Activated CD8-positive, alpha-beta memory T cell treated with anti-CD3 and anti-CD28 coated beads for 36 hours (primary cell): ENCODE measurements around the gene OXTR. TPM values are rescaled to one million over a fixed set of nuclear protein-coding genes. Genes with fewer than 3 reads are reported as not detected.

Experiments
- CTCF ChIA-PET: fragments of 350-600 bp; sonication (Branson Sonifier 250); formaldehyde crosslinking; loops from one replicate; lab custom pipeline; 2021; ENCODE audit warnings: antibody characterized with exemption; lab: Charles Lee
- POLR2A ChIA-PET: fragments of 350-600 bp; sonication (Branson Sonifier 250); formaldehyde crosslinking; loops from one replicate; lab custom pipeline; 2021; ENCODE audit warnings: antibody characterized with exemption; lab: Charles Lee
- total RNA-seq, 2 experiments: library from RNA; stranded (reverse); gene quantifications; one replicate each; pipeline ENCODE4 v1.2.3, GENCODE V29; 2021

Gene OXTR
- total RNA-seq, 2 experiments from 2014 or later: 0.73 to 1.0 TPM

- POLR2A ChIA-PET: no interaction called here
- CTCF ChIA-PET: interaction anchor here (1.1 kb wide), 1 partner anchor 24 kb away, joined by 3 read pairs; the partner anchor contains the start of gene OXTR
Measured at GRCh38 chr3:8745619-8746370, 23.6 kb downstream of the OXTR start.

GRCh38 chr3:8743911-8744310, 25.5 kb downstream of the OXTR start:
- ChIA-PET POLR2A (no interaction called here), CTCF (no interaction called here)

- ChIA-PET POLR2A (no interaction called here), CTCF (no interaction called here)
Measured at GRCh38 chr3:8743021-8743601, 26.3 kb downstream of the OXTR start.

DNA sequence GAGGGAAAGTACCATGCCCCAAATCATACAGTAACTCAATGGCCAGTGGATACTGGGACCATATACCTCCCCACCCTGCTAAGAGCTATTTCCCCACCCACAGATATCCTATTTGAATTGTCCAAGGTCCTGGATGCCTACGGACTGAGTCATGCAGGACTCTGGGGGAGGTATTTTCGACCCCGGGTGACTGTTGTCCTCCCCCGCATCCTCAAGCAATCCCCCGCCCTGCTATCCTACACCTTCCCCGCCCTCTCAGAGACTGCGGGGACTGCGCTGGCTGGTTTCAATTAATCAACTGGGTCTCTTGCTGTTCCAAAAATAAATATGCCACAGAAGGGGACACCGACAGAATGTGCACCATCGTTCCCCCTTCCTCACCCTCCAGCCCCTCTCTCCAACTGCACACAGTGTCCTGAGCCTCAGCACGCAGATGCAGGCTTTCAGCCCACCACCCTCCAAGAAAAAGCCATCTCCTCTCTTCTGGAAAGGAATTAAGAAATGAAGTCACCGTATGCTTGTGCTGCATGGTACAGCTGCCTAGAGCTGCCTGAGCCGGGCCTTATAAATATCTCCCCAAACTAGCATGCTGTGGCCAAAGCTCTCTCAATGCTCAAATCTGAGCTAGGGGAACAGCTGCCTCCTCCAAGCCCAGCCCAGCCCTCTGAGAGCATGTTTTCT, 27.7 kb downstream of the OXTR start:
- CTCF ChIA-PET: no interaction called here

DNA sequence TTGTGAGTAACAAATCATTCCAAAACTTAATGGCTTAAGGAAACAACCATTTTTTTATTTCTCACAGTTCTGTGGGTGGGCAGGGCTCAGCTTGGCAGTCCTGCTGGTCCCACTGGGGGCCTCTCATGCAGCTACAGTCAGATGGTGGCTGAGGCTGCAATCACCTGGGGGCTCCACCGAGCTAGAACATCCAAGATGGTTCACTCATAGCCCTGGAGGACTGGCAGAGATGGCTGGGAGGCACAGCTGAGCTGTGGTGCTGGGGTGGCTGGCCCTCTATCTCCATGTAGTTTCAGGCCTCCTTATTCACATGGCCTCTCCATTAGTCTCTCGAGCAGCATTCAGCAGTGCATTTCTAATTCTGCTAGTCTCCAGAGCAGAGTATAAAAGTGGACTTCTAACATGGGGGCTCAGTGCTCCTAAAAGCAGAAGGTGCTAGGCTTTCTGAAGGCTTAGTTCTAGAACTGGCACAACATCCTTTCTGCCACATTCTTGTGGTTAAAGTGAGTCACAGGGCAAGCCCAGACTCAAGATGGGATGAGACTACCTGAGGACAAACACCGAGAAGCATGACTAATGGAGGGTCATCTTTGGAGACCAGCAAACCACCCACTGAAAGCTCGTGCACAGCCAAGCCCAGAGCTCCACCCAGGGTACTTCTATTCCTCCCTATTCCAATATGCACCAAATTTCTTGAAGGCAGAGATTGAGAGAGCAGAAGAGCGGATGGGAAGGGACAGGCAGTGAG, 29.5 kb downstream of the OXTR start:
- POLR2A ChIA-PET: no interaction called here
- CTCF ChIA-PET: interaction anchor here (1.3 kb wide), 1 partner anchor 30 kb away, joined by 4 read pairs; the partner anchor contains the start of gene OXTR

More for the DNA sequence above, 27.7 kb downstream of the OXTR start:
- POLR2A ChIA-PET: no interaction called here

GRCh38 chr3:8738639-8739038, 30.8 kb downstream of the OXTR start:
- ChIA-PET CTCF (no interaction called here), POLR2A (no interaction called here)

DNA sequence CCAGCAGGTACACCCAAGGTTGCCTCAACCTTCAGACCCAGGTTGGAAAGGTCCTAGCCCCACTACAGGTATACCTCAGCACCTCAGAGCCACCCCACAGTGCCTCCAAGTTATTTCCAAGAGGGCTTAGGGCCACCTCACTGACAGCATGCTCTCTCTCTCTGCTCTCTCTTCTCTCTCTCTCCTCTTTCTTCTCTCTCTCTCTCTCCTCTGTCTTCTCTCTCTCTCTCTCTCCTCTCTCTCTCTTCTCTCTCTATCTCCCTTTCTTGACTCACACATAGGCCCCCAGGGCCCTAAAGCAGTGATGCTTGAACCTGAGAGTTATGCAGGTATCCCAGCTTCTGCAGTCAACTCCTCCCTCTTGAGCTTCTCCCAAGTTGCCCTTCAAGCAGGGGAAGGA, 31.6 kb downstream of the OXTR start:
- POLR2A ChIA-PET: no interaction called here
- CTCF ChIA-PET: no interaction called here

- ChIA-PET CTCF (no interaction called here), POLR2A (no interaction called here)
Measured at GRCh38 chr3:8737301-8737700, 32.1 kb downstream of the OXTR start.

- POLR2A ChIA-PET: no interaction called here
- CTCF ChIA-PET: no interaction called here
Measured at GRCh38 chr3:8736436-8736835, 33.0 kb downstream of the OXTR start.

GRCh38 chr3:8734908-8735307, 34.5 kb downstream of the OXTR start:
- POLR2A ChIA-PET: no interaction called here
- CTCF ChIA-PET: no interaction called here

GRCh38 chr3:8734137-8734878, 35.1 kb downstream of the OXTR start:
- ChIA-PET CTCF (no interaction called here), POLR2A (no interaction called here)

DNA sequence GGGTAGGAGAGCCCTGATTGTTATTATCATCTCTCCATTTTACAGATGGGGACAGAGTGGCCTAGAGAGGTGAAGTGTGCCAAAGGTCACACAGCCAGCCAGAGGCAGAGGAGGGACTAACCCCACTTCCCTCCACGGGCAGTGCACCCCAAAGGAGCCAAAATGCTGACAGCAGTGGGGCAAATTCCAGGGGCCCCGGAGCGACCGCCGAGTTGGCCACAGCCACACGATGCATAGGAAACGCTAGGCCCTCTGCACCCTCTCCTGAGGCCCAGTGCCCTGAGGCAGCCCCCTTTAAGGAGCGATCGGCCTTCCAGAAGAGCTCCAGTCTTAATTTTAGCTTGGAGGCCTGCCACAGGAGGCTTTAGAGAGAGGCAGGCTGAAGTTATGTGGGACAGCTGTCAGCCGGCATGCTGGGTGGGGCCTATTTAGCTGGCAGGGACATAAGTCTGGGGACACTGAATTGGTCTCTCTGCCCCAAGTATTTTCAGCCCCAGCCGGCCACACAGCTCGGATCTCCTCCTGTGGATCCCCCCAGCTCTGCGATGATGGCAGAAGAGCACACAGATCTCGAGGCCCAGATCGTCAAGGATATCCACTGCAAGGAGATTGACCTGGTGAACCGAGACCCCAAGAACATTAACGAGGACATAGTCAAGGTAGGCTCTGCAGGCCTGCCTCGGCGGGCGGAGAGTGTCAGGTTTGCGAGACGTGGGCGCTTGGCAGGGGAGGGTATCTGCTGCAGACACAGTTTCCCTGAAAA, 35.9 kb downstream of the OXTR start, which contains the start of gene CAV3:
TSS of gene CAV3 (plus strand) at position 471 of the 763 bp plus-strand sequence. CDS start at position 546, 75 bp downstream.
- ChIA-PET POLR2A (no interaction called here), CTCF (no interaction called here)

DNA sequence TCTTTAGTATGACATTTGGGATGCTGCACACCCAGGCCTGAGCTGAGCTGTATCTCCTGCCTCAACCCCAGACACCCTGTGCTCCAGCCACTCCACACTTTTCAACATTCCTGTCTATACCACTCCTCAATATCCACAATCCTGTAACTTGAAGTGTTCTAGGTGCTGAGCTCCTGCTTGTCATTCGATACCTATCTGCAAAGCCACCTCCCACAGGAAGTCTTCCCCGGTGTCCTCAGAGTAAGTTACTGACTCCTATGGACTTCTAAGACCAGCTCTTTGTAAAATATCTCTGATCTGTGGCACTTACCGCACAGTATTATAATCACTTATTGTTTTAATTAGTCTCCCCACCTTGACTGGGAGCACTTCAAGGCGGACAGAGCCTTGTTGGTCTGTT, 37.0 kb downstream of the OXTR start:
- CTCF ChIA-PET: no interaction called here
- POLR2A ChIA-PET: no interaction called here

GRCh38 chr3:8730656-8731055, 38.8 kb downstream of the OXTR start:
- ChIA-PET CTCF (no interaction called here), POLR2A (no interaction called here)

- POLR2A ChIA-PET: no interaction called here
Measured at GRCh38 chr3:8729479-8729878, 39.9 kb downstream of the OXTR start.

GRCh38 chr3:8727605-8728512, 41.6 kb downstream of the OXTR start:
- ChIA-PET CTCF (no interaction called here), POLR2A (no interaction called here)

More at GRCh38 chr3:8729479-8729878, 39.9 kb downstream of the OXTR start:
- CTCF ChIA-PET: no interaction called here

DNA sequence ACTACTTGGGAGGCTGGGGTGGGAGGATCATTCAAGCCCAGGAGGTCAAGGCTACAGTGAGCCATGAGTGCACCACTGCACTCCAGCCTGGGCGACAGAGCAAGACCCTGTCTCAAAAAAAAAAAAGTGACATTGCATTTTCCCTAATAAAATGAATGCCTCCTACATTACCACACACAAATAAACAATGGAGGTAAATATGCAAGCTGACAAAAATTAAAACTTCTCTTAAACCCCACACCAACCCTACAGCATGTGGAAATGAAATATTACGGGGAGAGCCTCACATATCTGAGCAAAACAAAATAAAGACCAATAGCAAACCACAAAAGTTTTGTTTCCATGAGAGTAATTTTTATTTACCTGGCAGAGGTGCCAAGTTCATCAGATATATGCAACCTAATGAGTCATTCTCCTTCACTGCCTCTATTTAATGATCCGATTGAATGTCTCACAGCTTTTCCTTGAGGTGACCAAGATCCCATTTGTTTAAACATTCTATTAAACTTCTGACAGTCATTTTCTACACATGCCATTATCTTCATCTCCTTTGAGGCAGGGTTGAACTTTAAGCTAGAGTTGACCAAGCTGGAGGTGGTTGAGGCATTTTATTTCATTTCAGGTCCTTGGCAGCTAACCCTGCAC, 45.2 kb downstream of the OXTR start:
- ChIA-PET POLR2A (no interaction called here), CTCF (no interaction called here)
